Measurements from ENCODE around the gene AMT.

The AMT gene

GRCh38 chr3:49410846-49411534 lies 11.3 kb downstream of the AMT start:
- TF ChIP-seq REST (IDR thresholded peaks at IDR 0.05; ENCODE audit: insufficient read depth in 1 of 2, low read depth in 2 of 2, low read length in 2 of 2), result no peak
- TF ChIP-seq SIN3A (IDR thresholded peaks at IDR 0.05; ENCODE audit: borderline replicate concordance, insufficient read depth, low read length), result no peak
- no peak for TF ChIP-seq TAF1 (IDR thresholded peaks at IDR 0.05; ENCODE audit: borderline replicate concordance, insufficient read depth, low read length)
- TF ChIP-seq POLR2AphosphoS5 (IDR thresholded peaks at IDR 0.05; ENCODE audit: low read depth, low read length), result no peak
- no peak for TF ChIP-seq FOXP2 (optimal IDR thresholded peaks at IDR 0.05; ENCODE audit: borderline replicate concordance, extremely low read depth, extremely low read length, insufficient read depth)

GRCh38 chr3:49410066-49410845 lies 12.0 kb downstream of the AMT start:
- TF ChIP-seq REST (IDR thresholded peaks at IDR 0.05; ENCODE audit: insufficient read depth in 1 of 2, low read depth in 2 of 2, low read length in 2 of 2) (no peak), POLR2AphosphoS5 (IDR thresholded peaks at IDR 0.05; ENCODE audit: low read depth, low read length) (no peak), TAF1 (IDR thresholded peaks at IDR 0.05; ENCODE audit: borderline replicate concordance, insufficient read depth, low read length) (no peak), FOXP2 (optimal IDR thresholded peaks at IDR 0.05; ENCODE audit: borderline replicate concordance, extremely low read depth, extremely low read length, insufficient read depth) (no peak), SIN3A (IDR thresholded peaks at IDR 0.05; ENCODE audit: borderline replicate concordance, insufficient read depth, low read length) (no peak)

- TF ChIP-seq TAF1 (IDR thresholded peaks at IDR 0.05; ENCODE audit: borderline replicate concordance, insufficient read depth, low read length), result no peak
- TF ChIP-seq REST (IDR thresholded peaks at IDR 0.05; ENCODE audit: insufficient read depth in 1 of 2, low read depth in 2 of 2, low read length in 2 of 2), result no peak
- no peak for TF ChIP-seq POLR2AphosphoS5 (IDR thresholded peaks at IDR 0.05; ENCODE audit: low read depth, low read length)
- no peak for TF ChIP-seq SIN3A (IDR thresholded peaks at IDR 0.05; ENCODE audit: borderline replicate concordance, insufficient read depth, low read length)
- TF ChIP-seq FOXP2 (optimal IDR thresholded peaks at IDR 0.05; ENCODE audit: borderline replicate concordance, extremely low read depth, extremely low read length, insufficient read depth), result no peak
These were observed 15.4 kb downstream of the AMT start for GRCh38 chr3:49406571-49407565.

- TF ChIP-seq REST (IDR thresholded peaks at IDR 0.05; ENCODE audit: insufficient read depth in 1 of 2, low read depth in 2 of 2, low read length in 2 of 2) (no peak), POLR2AphosphoS5 (IDR thresholded peaks at IDR 0.05; ENCODE audit: low read depth, low read length) (no peak), TAF1 (IDR thresholded peaks at IDR 0.05; ENCODE audit: borderline replicate concordance, insufficient read depth, low read length) (no peak), SIN3A (IDR thresholded peaks at IDR 0.05; ENCODE audit: borderline replicate concordance, insufficient read depth, low read length) (no peak), FOXP2 (optimal IDR thresholded peaks at IDR 0.05; ENCODE audit: borderline replicate concordance, extremely low read depth, extremely low read length, insufficient read depth) (no peak)
These were observed 18.4 kb downstream of the AMT start for GRCh38 chr3:49403891-49404290.

Measured in PFSK-1 (cell line).